ENCODE results near the gene SMG6.

Gene SMG6

GRCh38 chr17:2176499-2177169 is 127.0 kb downstream of the SMG6 start:
- no peaks in the 10 kb centered on the region for H3K9me2 ChIP-seq (ENCODE audit: low read depth, low read length)
- no peaks in the 10 kb centered on the region for H3K27me3 ChIP-seq (ENCODE audit: insufficient read depth, low read length)
- no peaks in the 10 kb centered on the region for H3K79me2 ChIP-seq (ENCODE audit: insufficient read depth, low read length)
- H3K4me2 ChIP-seq (ENCODE audit: low read length): no peak overlapping the region
- H3K4me3 ChIP-seq (ENCODE audit: low read depth, low read length, poor library complexity, severe bottlenecking): no peak overlapping the region
- H4K20me1 ChIP-seq (ENCODE audit: insufficient read depth, low read length): no peaks in the 10 kb centered on the region
- peaks cover 9% of the 10 kb centered on the region; the same call in 1 of the 2 replicates for H3K36me3 ChIP-seq (ENCODE audit: insufficient read depth, low read length)
- H3F3A ChIP-seq (ENCODE audit: insufficient read depth, low read length): no peaks in the 10 kb centered on the region
- H2AFZ ChIP-seq (ENCODE audit: low read length): no peak overlapping the region
- TF ChIP-seq EZH2 (IDR thresholded peaks at IDR 0.05; ENCODE audit: borderline replicate concordance, low read length): no peak
- no peak for TF ChIP-seq CTCF (IDR thresholded peaks at IDR 0.05; ENCODE audit: low read length)
- H3K27ac ChIP-seq (ENCODE audit: low read depth, low read length, poor library complexity, severe bottlenecking): no peak overlapping the region
- H3K9ac ChIP-seq (ENCODE audit: low read length): no peak overlapping the region
- H3K4me1 ChIP-seq (ENCODE audit: insufficient read depth, low read length, severe bottlenecking): peaks cover 18% of the 10 kb centered on the region
- H3K9me3 ChIP-seq (ENCODE audit: low read length): no peaks in the 10 kb centered on the region

- Histone ChIP-seq H3K36me3 (ENCODE audit: insufficient read depth, low read length) (peaks cover 9% of the 10 kb centered on the region; the same call in 1 of the 2 replicates), H3K4me3 (ENCODE audit: low read depth, low read length, poor library complexity, severe bottlenecking) (no peak overlapping the region), H3F3A (ENCODE audit: insufficient read depth, low read length) (no peaks in the 10 kb centered on the region), H3K9me3 (ENCODE audit: low read length) (no peaks in the 10 kb centered on the region), H3K9me2 (ENCODE audit: low read depth, low read length) (no peaks in the 10 kb centered on the region), H4K20me1 (ENCODE audit: insufficient read depth, low read length) (no peaks in the 10 kb centered on the region), H3K27me3 (ENCODE audit: insufficient read depth, low read length) (no peaks in the 10 kb centered on the region), H3K27ac (ENCODE audit: low read depth, low read length, poor library complexity, severe bottlenecking) (no peak overlapping the region), H3K4me1 (ENCODE audit: insufficient read depth, low read length, severe bottlenecking) (peaks cover 18% of the 10 kb centered on the region), H3K4me2 (ENCODE audit: low read length) (no peak overlapping the region), H2AFZ (ENCODE audit: low read length) (no peak overlapping the region), H3K79me2 (ENCODE audit: insufficient read depth, low read length) (no peaks in the 10 kb centered on the region), H3K9ac (ENCODE audit: low read length) (no peak overlapping the region)
- no peak for TF ChIP-seq EZH2 (IDR thresholded peaks at IDR 0.05; ENCODE audit: borderline replicate concordance, low read length)
- no peak for TF ChIP-seq CTCF (IDR thresholded peaks at IDR 0.05; ENCODE audit: low read length)
These were observed 128.3 kb downstream of the SMG6 start for GRCh38 chr17:2175294-2175628.

- Histone ChIP-seq H3K27ac (ENCODE audit: low read depth, low read length, poor library complexity, severe bottlenecking) (no peak overlapping the region), H3K9me3 (ENCODE audit: low read length) (no peaks in the 10 kb centered on the region), H3K4me3 (ENCODE audit: low read depth, low read length, poor library complexity, severe bottlenecking) (no peak overlapping the region), H3K27me3 (ENCODE audit: insufficient read depth, low read length) (no peaks in the 10 kb centered on the region), H3K36me3 (ENCODE audit: insufficient read depth, low read length) (peaks cover 11% of the 10 kb centered on the region; the same call in 1 of the 2 replicates), H3K9me2 (ENCODE audit: low read depth, low read length) (no peaks in the 10 kb centered on the region), H3K9ac (ENCODE audit: low read length) (no peak overlapping the region), H4K20me1 (ENCODE audit: insufficient read depth, low read length) (no peaks in the 10 kb centered on the region), H3F3A (ENCODE audit: insufficient read depth, low read length) (no peaks in the 10 kb centered on the region), H3K4me2 (ENCODE audit: low read length) (no peak overlapping the region), H3K79me2 (ENCODE audit: insufficient read depth, low read length) (no peaks in the 10 kb centered on the region), H2AFZ (ENCODE audit: low read length) (no peak overlapping the region), H3K4me1 (ENCODE audit: insufficient read depth, low read length, severe bottlenecking) (peaks cover 18% of the 10 kb centered on the region)
- TF ChIP-seq CTCF (IDR thresholded peaks at IDR 0.05; ENCODE audit: low read length): no peak
- no peak for TF ChIP-seq EZH2 (IDR thresholded peaks at IDR 0.05; ENCODE audit: borderline replicate concordance, low read length)
These were observed 128.9 kb downstream of the SMG6 start for GRCh38 chr17:2174468-2175293.

All from OCI-LY1 (cell line).